DMS53 treated with DMSO at 0.1 percent for 48 hours (cell line): ENCODE data around the gene CELA3B.
"Not testable (repeated sequence)": the region's sequence is repeated elsewhere in the genome, so short reads cannot be mapped to it uniquely, and the experiment has no call there.

ENCODE experiments used
- DNase-seq: peaks from one replicate; lab custom pipeline; 2025; ENCODE audit not compliant: unreplicated experiment; lab: John Stamatoyannopoulos, UW

CELA3B gene

GRCh38 chr1:21974699-21975098 is 2.1 kb upstream of the CELA3B start:
- peak; percentile 79 for DNase-seq

GRCh38 chr1:21975296-21975695 is 1.5 kb upstream of the CELA3B start:
- not testable (repeated sequence) for DNase-seq

- DNase-seq, result not testable (repeated sequence)
Observed at GRCh38 chr1:21978209-21978608, 1.4 kb downstream of the CELA3B start.

DNA sequence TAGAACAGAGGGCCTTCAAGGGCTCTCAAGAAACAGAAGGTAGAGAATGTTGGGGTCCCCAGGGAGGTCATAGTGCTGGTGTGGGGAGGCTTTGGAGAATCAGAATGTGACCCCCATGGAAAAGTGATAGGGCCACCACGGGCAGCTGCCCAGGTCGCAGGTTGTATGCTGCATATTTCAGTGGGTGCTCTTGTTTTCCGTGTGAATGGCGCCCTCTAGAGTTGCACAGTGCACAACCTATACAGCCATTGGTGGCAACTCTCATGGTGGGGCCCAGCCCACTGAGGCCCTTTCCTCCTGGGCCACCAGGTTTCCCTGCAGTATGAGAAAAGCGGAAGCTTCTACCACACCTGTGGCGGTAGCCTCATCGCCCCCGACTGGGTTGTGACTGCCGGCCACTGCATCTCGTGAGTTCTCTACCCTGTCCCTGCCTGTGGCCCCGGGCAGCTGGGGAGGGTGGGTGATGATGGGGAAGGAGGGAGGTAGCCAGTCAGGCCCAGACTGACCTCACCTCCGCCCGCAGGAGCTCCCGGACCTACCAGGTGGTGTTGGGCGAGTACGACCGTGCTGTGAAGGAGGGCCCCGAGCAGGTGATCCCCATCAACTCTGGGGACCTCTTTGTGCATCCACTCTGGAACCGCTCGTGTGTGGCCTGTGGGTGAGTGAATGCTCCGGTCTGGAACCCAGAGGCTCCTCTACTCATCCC is 3.8 kb downstream of the CELA3B start:
- not testable (repeated sequence) for DNase-seq

GRCh38 chr1:21981253-21981652 is 4.4 kb downstream of the CELA3B start:
- not testable (repeated sequence) for DNase-seq

- not testable (repeated sequence) for DNase-seq
Observed at GRCh38 chr1:21982122-21982521, 5.3 kb downstream of the CELA3B start.

DNA sequence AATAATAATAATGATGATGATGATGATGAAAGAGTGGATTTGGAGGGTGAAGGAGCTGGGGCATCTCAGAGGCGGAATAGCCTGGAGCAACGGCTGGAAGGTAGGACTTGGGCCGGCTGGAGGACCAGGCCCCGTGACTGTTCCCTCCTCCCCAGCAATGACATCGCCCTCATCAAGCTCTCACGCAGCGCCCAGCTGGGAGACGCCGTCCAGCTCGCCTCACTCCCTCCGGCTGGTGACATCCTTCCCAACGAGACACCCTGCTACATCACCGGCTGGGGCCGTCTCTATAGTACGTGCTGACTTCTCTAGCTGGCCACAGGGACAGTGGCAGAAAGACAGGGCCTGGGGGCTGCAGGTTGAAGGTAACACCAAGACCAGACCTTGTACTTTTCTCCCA is 6.7 kb downstream of the CELA3B start:
- DNase-seq, result not testable (repeated sequence)

DNA sequence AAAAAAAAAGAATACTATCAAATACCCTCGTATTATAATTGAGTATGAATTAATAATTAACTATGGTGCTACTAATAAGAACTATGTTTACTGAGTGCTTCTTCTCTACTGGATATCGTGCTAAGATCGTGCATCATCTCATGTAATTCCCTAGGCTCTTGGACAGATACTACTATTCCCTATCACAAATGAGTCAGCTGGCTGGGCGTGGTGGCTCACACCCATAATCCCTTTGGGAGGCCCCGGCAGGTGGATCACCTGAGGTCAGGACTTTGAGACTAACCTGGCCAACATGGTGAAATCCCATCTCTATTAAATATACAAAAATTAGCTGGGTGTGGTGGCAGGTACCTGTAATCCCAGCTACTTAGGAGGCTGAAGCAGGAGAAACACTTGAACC is 9.1 kb downstream of the CELA3B start:
- not testable (repeated sequence) for DNase-seq

- DNase-seq, result not testable (repeated sequence)
Observed at GRCh38 chr1:21986386-21986785, 9.6 kb downstream of the CELA3B start.

DNA sequence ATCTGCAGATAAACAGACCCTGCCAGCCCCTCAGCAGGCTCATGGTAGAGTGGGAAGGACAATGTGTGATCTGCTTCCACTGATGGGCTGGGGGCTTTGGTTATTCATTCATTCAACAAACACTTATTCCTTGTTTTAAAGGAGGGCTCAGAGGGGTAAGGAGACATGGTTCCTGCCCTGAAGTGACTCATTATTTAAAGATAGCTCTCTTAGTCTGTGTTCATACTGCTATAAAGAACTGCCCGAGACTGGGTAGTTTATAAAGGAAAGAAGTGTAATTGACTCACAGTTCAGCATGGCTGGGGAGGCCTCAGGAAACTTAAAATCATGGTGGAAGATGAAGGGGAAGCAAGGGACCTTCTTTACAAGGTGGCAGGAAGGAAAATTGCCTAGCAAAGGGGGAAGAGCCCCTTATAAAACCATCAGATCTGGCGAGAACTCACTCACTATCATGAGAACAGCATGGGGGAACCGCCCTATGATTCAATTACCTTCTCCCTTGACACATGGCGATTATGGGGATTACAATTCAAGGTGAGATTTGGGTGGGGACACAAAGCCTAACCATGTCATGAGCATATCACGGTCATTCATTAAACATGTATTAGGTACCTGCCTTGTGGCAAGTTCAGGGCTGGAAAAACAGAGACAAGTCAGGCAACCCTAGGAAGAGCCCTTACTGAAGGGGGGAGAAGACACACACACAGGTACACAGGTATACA is 13.0 kb downstream of the CELA3B start:
- DNase-seq, result not testable (repeated sequence)

GRCh38 chr1:21992186-21992585 is 15.4 kb downstream of the CELA3B start:
- not testable (repeated sequence) for DNase-seq

GRCh38 chr1:21994716-21995115 is 17.9 kb downstream of the CELA3B start:
- DNase-seq, result not testable (repeated sequence)

DNA sequence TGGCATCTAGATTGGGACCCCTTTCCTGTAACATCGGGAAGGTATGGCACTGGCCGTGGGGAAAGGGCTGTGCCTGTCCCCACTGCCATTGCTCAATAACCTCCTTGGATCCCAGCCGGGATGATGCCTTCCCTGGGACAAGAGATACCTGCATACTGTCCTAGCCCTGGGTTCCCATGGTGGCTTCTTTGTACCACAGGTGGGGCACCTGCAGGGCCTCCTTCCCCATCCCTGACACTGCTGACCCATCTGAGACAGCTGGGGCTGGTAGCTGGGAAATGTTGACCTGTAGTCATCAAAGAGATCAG is 19.8 kb downstream of the CELA3B start:
- DNase-seq, result not testable (repeated sequence)

GRCh38 chr1:21997891-21998623 is 21.2 kb downstream of the CELA3B start:
- DNase-seq, result not testable (repeated sequence)

DNA sequence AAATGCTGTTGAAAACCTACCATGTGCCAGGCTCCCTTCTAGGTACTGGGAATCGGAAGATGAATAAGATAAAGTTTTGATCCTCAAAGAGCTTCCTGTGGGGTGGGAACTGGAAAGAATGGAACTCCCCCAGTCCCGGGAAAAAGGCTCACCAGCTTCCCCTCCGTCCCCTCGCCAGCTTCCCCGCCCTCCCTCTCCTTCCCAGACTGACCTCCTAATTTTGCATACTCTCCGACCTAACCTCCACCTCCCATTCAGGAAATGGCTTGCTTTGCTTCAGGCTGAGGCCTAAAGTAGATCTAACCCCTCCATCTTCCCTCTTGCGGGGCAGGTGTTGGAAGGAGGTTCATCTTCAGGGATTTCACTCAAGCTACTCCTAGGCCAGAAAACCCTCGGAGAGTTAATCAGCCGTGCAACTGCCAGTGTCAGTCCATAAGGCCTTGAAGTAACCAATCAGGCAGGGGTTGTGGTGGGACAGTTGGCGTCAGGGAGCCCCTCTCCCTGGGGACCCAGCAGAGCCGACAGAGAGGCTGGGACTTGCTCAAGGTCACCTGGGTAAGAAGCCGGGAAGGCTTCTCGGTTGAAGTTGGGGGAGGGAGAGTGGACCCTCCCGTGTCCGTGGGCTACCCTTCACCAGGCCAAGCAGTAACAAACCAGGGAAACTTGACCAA is 21.9 kb downstream of the CELA3B start:
- not testable (repeated sequence) for DNase-seq

DNA sequence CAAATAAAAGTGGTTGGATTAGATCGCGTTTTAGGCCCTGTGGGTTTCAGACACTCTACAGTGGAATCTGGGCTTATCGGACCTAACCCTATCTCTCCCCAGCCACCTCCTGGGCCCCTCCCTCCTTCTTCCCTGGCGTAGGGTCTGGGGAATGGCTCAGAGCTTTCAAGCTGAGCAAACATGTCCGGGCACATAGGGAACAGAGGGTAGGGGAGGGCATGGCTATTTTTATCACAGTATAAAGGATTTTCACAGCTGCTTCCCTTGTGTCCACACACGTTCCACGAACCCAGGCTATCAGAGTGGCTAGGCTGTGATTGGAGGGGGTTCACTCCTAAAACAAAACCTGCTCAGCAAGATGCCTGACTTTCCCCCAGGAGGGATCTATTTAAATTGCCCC is 22.8 kb downstream of the CELA3B start:
- not testable (repeated sequence) for DNase-seq

GRCh38 chr1:22001409-22001808 is 24.6 kb downstream of the CELA3B start, which contains the start of gene CELA3A:
Gene CELA3A, plus strand, starts transcription at chr1:22001657. Its CDS starts 18 bp downstream, at chr1:22001675.
- no peak for DNase-seq

- not testable (repeated sequence) for DNase-seq
Observed at GRCh38 chr1:22002461-22002860, 25.6 kb downstream of the CELA3B start.

DNA sequence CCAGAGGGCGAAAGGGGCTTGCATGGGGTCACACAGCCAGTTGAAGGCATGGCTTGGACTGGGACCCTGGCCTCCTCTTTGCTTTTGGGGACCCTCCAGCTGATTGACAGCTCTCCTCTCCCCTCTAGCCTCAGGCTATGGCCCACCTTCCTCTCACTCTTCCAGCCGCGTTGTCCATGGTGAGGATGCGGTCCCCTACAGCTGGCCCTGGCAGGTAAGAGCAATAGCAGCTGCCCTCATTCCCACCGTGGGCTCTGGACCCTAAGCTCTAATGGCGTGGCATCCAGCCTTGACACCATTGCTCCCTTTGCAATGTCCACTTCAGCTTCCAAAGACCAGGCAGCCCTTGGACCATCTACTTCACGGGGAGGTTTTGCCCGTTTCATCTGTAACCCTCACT is 26.1 kb downstream of the CELA3B start:
- DNase-seq, result not testable (repeated sequence)

DNA sequence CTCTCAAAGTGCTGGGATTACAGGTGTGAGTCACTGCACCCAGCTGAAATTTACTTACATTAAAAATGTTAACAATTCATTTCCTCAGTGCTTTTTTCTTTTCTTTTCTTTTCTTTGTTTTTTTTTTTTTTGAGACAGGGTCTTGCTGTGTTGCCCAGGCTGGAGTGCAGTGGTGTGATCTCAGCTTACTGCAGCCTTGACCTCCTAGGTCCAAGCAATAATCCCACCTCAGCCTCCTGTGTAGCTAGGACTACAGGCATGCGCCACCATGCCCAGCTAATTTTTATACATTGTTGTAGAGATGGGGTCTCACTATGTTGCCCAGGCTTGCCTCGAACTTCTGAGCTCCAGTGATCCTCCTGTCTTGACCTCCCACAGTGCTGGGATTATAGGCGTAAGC is 27.1 kb downstream of the CELA3B start:
- not testable (repeated sequence) for DNase-seq
